ENCODE results near the gene PIK3R3. TPM values are rescaled to one million over a fixed set of nuclear protein-coding genes. Genes with fewer than 3 reads are reported as not detected.

PIK3R3 gene
- total and polyA plus RNA-seq, 9 of the 15 experiments (the other 6 are each of a cell fraction or from before 2014, with no cell fraction given) = 1.4 to 7.7 (median 4.6) TPM

GRCh38 chr1:46158312-46159281, 26.2 kb upstream of the PIK3R3 start (continued):
- TF ChIP-seq, protein P1, sequence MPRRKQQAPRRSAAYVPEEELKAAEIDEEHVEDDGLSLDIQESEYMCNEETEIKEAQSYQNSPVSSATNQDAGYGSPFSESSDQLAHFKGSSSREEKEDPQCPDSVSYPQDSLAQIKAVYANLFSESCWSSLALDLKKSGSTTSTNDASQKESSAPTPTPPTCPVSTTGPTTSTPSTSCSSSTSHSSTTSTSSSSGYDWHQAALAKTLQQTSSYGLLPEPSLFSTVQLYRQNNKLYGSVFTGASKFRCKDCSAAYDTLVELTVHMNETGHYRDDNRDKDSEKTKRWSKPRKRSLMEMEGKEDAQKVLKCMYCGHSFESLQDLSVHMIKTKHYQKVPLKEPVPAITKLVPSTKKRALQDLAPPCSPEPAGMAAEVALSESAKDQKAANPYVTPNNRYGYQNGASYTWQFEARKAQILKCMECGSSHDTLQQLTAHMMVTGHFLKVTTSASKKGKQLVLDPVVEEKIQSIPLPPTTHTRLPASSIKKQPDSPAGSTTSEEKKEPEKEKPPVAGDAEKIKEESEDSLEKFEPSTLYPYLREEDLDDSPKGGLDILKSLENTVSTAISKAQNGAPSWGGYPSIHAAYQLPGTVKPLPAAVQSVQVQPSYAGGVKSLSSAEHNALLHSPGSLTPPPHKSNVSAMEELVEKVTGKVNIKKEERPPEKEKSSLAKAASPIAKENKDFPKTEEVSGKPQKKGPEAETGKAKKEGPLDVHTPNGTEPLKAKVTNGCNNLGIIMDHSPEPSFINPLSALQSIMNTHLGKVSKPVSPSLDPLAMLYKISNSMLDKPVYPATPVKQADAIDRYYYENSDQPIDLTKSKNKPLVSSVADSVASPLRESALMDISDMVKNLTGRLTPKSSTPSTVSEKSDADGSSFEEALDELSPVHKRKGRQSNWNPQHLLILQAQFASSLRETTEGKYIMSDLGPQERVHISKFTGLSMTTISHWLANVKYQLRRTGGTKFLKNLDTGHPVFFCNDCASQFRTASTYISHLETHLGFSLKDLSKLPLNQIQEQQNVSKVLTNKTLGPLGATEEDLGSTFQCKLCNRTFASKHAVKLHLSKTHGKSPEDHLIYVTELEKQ (CRISPR knock-in tag; IDR thresholded peaks at IDR 0.05) = no peak
- TF ChIP-seq KLF6 (CRISPR knock-in tag; IDR thresholded peaks at IDR 0.05; ENCODE audit: borderline replicate concordance) = no peak
- no peak for TF ChIP-seq ZNF785 (CRISPR knock-in tag; IDR thresholded peaks at IDR 0.05)
- TF ChIP-seq ZNF12 (CRISPR knock-in tag; IDR thresholded peaks at IDR 0.05) = peak; percentile 31; the same call in 1 of the 2 replicates
- TF ChIP-seq BHLHE40 (IDR thresholded peaks at IDR 0.05; ENCODE audit: low read length) = peak; percentile 74
- no peak for TF ChIP-seq SREBF1 (IDR thresholded peaks at IDR 0.05; ENCODE audit: borderline replicate concordance, low read depth, low read length)
- TF ChIP-seq, protein P2, sequence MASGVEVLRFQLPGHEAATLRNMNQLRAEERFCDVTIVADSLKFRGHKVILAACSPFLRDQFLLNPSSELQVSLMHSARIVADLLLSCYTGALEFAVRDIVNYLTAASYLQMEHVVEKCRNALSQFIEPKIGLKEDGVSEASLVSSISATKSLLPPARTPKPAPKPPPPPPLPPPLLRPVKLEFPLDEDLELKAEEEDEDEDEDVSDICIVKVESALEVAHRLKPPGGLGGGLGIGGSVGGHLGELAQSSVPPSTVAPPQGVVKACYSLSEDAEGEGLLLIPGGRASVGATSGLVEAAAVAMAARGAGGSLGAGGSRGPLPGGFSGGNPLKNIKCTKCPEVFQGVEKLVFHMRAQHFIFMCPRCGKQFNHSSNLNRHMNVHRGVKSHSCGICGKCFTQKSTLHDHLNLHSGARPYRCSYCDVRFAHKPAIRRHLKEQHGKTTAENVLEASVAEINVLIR (CRISPR knock-in tag; IDR thresholded peaks at IDR 0.05) = no peak
- TF ChIP-seq CUX1 (CRISPR knock-in tag; IDR thresholded peaks at IDR 0.05) = peak; percentile 87
- peak; percentile 94 for TF ChIP-seq TARDBP (IDR thresholded peaks at IDR 0.05)
- no peak for TF ChIP-seq NFRKB (IDR thresholded peaks at IDR 0.05; ENCODE audit: low read depth)
- no peak for TF ChIP-seq ETS2 (tag; IDR thresholded peaks at IDR 0.05; ENCODE audit: borderline replicate concordance, poor library complexity, severe bottlenecking)
- TF ChIP-seq ZNF512 (tag; IDR thresholded peaks at IDR 0.05) = no peak
- TF ChIP-seq SREBF2 (CRISPR knock-in tag; IDR thresholded peaks at IDR 0.05) = no peak
- TF ChIP-seq ETV5 (CRISPR knock-in tag; IDR thresholded peaks at IDR 0.05; ENCODE audit: low read depth) = peak; percentile 73; the same call in 1 of the 2 replicates
- TF ChIP-seq RBFOX2 (IDR thresholded peaks at IDR 0.05; ENCODE audit: low read depth, low read length) = no peak

Data from K562 (cell line).